GM12892 (cell line): ENCODE measurements around the gene CFAP299.

Experiments used
- POLR2A ChIP-seq: IDR thresholded peaks from 2 replicates; pipeline ENCODE4 v1.6.1; 2011; ENCODE audit warnings: low read depth, low read length, control low read depth
- POLR2AphosphoS5 ChIP-seq: IDR thresholded peaks from 2 replicates; pipeline ENCODE4 v1.6.1; 2011; ENCODE audit warnings: low read depth, low read length, control low read depth

DNA sequence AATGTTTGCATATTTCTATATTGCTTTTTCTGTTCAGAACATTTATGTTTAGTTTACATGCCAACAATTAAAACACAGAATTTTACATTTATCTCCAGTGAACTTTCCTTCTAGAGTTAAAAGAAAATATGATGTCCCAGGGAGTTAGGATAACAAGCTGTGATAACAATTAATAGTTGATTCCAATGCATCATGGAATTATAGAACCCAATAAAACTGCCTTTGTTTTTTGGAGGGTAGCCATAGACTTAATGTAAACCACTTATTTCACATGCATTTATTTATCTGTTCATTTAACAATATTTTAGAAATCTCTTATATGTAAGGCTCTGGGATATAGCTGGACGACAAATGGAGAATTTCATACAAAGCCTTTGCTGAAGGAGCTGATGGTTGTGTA is 180.0 kb downstream of the CFAP299 start:
- no peak for TF ChIP-seq POLR2A
- TF ChIP-seq POLR2AphosphoS5: no peak
